ENCODE results near the gene NYAP2. TPM values are rescaled to one million over a fixed set of nuclear protein-coding genes. Genes with fewer than 3 reads are reported as not detected.

The NYAP2 gene
- total and polyA plus RNA-seq, 12 donors, result 0.04 TPM; not detected in 11

DNA sequence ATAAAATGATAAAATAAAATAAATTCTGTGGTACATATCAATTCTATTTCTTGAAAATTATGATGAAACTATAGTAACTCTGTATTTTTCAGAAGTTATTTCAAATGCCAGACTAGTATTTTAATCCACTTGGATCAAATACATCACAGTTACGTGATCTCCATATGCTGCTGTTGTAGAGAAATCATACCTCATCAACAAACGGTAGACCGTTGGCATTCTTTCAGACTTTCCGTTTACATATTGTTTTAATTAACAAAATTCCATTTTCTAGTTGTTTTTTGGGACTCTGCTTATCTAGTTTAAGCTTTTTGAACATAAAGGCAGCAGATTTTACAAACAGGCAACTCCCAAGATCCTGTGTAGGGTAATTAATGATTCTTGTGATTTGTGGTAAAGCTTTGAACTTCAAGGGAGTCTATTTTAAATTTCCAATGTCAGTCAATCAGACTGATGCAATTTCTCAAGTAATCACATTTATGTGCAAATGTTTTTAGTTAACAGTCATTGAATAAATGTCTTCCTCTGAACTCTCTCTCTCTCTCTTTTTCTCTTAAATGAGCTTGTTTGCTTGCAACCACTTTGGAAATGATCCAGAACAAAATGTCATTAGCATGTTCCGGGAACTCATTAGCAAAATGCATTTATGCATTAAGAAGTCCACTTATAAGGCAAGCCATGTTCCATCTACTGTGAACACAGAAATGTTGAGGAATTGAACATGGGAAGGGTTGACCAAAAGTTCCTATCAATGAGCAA, 31.8 kb downstream of the NYAP2 start:
- WGBS, 2 donors, result 69 to 79% methylated on average over 5 of the region's 5 CpGs
- no peak overlapping the region for H3K27ac ChIP-seq

DNA sequence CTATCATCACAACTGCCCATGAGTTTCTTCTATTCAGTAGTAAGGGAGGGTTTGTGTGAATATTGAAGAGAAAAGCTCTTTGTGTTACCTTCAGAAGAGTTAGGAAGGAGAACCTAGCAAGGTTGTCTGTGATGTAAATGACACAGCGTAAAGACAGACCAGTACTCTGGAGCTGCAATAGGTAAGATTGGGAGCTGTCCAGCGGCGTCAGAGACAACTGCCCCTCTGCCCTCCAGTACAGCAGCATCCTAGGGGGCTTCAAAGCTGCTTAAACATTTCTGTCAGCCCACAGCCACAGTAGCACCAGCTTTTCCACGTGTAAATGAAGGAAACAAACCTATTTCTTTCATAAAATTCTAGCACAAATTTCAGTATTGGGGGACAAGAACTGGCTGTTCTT, 34.5 kb downstream of the NYAP2 start:
- ATAC-seq (no peak), DNase-seq (no peak)
- Histone ChIP-seq H3K36me3 (no peaks in the 10 kb centered on the region), H3K9me3 (no peaks in the 10 kb centered on the region), H3K4me3 (no peak overlapping the region), H3K27me3 (peaks cover 0 to 2% (median 0%) of the 10 kb centered on the region in 7 donors), H3K4me1 (no peaks in the 10 kb centered on the region), H3K27ac (no peak overlapping the region)
- intact Hi-C loops (cut with DNase I), result no loop called here
- WGBS, 2 donors, result 25 to 33% methylated on average over 4 of the region's 4 CpGs
- TF ChIP-seq, protein P1, sequence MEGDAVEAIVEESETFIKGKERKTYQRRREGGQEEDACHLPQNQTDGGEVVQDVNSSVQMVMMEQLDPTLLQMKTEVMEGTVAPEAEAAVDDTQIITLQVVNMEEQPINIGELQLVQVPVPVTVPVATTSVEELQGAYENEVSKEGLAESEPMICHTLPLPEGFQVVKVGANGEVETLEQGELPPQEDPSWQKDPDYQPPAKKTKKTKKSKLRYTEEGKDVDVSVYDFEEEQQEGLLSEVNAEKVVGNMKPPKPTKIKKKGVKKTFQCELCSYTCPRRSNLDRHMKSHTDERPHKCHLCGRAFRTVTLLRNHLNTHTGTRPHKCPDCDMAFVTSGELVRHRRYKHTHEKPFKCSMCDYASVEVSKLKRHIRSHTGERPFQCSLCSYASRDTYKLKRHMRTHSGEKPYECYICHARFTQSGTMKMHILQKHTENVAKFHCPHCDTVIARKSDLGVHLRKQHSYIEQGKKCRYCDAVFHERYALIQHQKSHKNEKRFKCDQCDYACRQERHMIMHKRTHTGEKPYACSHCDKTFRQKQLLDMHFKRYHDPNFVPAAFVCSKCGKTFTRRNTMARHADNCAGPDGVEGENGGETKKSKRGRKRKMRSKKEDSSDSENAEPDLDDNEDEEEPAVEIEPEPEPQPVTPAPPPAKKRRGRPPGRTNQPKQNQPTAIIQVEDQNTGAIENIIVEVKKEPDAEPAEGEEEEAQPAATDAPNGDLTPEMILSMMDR (IDR thresholded peaks at IDR 0.05), result no peak

More for the DNA sequence above, 31.8 kb downstream of the NYAP2 start:
- no peaks in the 10 kb centered on the region for H3K4me1 ChIP-seq
- TF ChIP-seq, protein P1 (IDR thresholded peaks at IDR 0.05), result no peak
- no peak for ATAC-seq
- no peak for DNase-seq
- no peak overlapping the region for H3K4me3 ChIP-seq
- no peaks in the 10 kb centered on the region for H3K9me3 ChIP-seq
- H3K36me3 ChIP-seq, result no peaks in the 10 kb centered on the region
- H3K27me3 ChIP-seq, result no peaks in the 10 kb centered on the region
- intact Hi-C loops (cut with DNase I), result no loop called here

DNA sequence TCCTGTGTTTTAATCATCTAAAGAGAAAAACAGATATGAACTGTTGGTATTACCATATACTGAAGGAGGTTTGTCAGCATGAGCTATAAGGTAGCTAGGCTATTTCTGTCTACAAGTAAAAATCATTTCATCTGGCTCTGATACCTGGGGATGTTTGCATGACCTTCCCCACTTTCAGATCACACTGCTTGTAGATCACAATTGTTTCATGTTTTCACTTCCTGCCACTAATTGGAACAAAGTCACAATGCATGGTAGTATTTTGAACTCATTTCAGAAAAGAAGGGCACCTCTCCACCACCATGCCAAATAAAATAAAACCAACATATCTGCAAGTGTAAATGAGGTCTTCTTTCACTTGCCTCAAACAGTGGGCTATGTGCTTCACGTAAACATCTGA, 37.8 kb downstream of the NYAP2 start:
- ATAC-seq (no peak), DNase-seq (no peak)
- H3K4me1 ChIP-seq, result no peaks in the 10 kb centered on the region
- H3K36me3 ChIP-seq, result no peaks in the 10 kb centered on the region
- H3K9me3 ChIP-seq, result no peaks in the 10 kb centered on the region
- H3K4me3 ChIP-seq, result no peak overlapping the region
- TF ChIP-seq, protein P1 (IDR thresholded peaks at IDR 0.05), result no peak
- no peak overlapping the region for H3K27ac ChIP-seq
- intact Hi-C loops (cut with DNase I), result no loop called here
- peaks cover 0 to 3% (median 0%) of the 10 kb centered on the region in 7 donors for H3K27me3 ChIP-seq
- WGBS, 2 donors, result 70 to 75% methylated on average over 1 of the region's 1 CpG

DNA sequence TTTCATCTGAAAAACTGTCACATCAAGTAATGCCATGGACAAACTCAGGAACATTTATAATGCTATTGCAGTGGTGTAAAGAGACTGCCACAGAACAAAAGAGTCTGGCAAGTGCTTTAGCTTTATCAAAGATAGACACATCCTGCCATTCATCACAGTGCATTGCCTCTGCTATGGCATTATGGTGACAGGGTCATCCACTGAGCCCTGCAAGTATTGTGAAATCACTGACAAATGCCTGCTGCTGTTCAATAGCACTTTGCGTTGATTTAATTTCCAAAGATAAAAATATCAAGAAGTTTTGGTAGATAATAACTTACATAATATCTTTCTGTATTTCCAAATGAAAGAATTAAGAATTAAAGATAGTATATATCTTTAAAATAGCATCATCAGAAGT, 38.7 kb downstream of the NYAP2 start:
- no peaks in the 10 kb centered on the region for H3K36me3 ChIP-seq
- H3K9me3 ChIP-seq, result no peaks in the 10 kb centered on the region
- H3K27me3 ChIP-seq, result peaks cover 0 to 6% (median 0%) of the 10 kb centered on the region in 7 donors
- intact Hi-C loops (cut with DNase I), result no loop called here
- TF ChIP-seq, protein P1 (IDR thresholded peaks at IDR 0.05), result no peak
- H3K4me1 ChIP-seq, result no peaks in the 10 kb centered on the region
- 66 to 67% methylated on average over 1 of the region's 1 CpG for WGBS, 2 donors
- ATAC-seq, result no peak
- H3K4me3 ChIP-seq, result no peak overlapping the region
- no peak for DNase-seq
- no peak overlapping the region for H3K27ac ChIP-seq

All from heart right ventricle (tissue), 16 donors.